ENCODE measurements around the gene SPTBN5.

Gene SPTBN5

GRCh38 chr15:41801185-41801584 lies 92.7 kb downstream of the SPTBN5 start:
- no peak for TF ChIP-seq CTCF (IDR thresholded peaks at IDR 0.05; ENCODE audit: control insufficient read depth, insufficient read depth, low read depth, low read length, missing control alignments)
- DNase-seq (ENCODE audit: low read depth), result no peak
- no peak overlapping the region for H3K4me3 ChIP-seq (ENCODE audit: control insufficient read depth, low read depth, low read length)

GRCh38 chr15:41799488-41799805 lies 94.4 kb downstream of the SPTBN5 start:
- no peak overlapping the region for H3K4me3 ChIP-seq (ENCODE audit: control insufficient read depth, low read depth, low read length)
- TF ChIP-seq CTCF (IDR thresholded peaks at IDR 0.05; ENCODE audit: control insufficient read depth, insufficient read depth, low read depth, low read length, missing control alignments), result no peak
- no peak for DNase-seq (ENCODE audit: low read depth)

- no peak for DNase-seq (ENCODE audit: low read depth)
- no peak for TF ChIP-seq CTCF (IDR thresholded peaks at IDR 0.05; ENCODE audit: control insufficient read depth, insufficient read depth, low read depth, low read length, missing control alignments)
- H3K4me3 ChIP-seq (ENCODE audit: control insufficient read depth, low read depth, low read length), result no peak overlapping the region
Measured at GRCh38 chr15:41798607-41799487, 95.0 kb downstream of the SPTBN5 start.
